K562 (cell line): ENCODE data around the gene LOXHD1. TPM values are rescaled to one million over a fixed set of nuclear protein-coding genes. Genes with fewer than 3 reads are reported as not detected.

Experiments
- ATAC-seq: fragments of 200-7000 bp; cut with Tn5 transposase; 3 replicates; pipeline ENCODE4 v1.9.1; 2020; ENCODE audit warnings: moderate library complexity
- BruUV-seq: library from RNA; stranded (reverse); fragments of 400-500 nt; replicated peaks from 2 replicates; lab custom pipeline; 2021; lab: Mats Ljungman, UMichigan
- CTCF ChIA-PET: fragments of 300-600 bp; formaldehyde crosslinking; extraction: SDS; loops from one replicate; lab custom pipeline; 2021; ENCODE audit warnings: low intra/inter-chr PET ratio; lab: Yijun Ruan, JAX
- POLR2A ChIA-PET: fragments of 300-600, 350-650 bp; sonication (Branson Sonifier 250); formaldehyde crosslinking; extraction: SDS; loops from one replicate; lab custom pipeline; 2021; ENCODE audit warnings: antibody characterized with exemption, inconsistent platforms; lab: Yijun Ruan, JAX
- DNase-seq, 4 experiments: peaks; one replicate each; pipeline versions ENCODE4 v3.0.0 to v3.0.0-alpha.2; 2011 to 2018; ENCODE audit warnings: low spot score in 3 of 4, mixed read lengths in 3 of 4; ENCODE audit errors: extremely low read depth in 1 of 4
- FAIRE-seq: peaks from 2 replicates; lab custom pipeline; 2011; peaks lifted over from hg19 to GRCh38; lab: Jason Lieb, UNC
- H2AFZ ChIP-seq: 2 replicates; pipeline ENCODE4 v1.6.0; 2011; ENCODE audit warnings: low read depth, low read length, control low read depth, inconsistent platforms
- H3K27ac ChIP-seq: fragments of 200-600 bp; 3 replicates; pipeline ENCODE4 v1.8.0; 2011; ENCODE audit warnings: low read depth, mild to moderate bottlenecking, control low read depth, inconsistent platforms, low read length, moderate library complexity, mixed read lengths; ENCODE audit errors: extremely low read depth
- H3K27me3 ChIP-seq, 2 experiments: fragments of 300-600 bp in 1 of 2; 2 replicates in 1 of 2; 3 replicates in 1 of 2; pipeline versions ENCODE4 v1.6.0 to v1.8.0; 2011; ENCODE audit warnings: inconsistent platforms in 2 of 2, low read length in 2 of 2, mild to moderate bottlenecking in 1 of 2, mixed read lengths in 1 of 2, moderate library complexity in 1 of 2; ENCODE audit not compliant: control insufficient read depth in 2 of 2, insufficient read depth in 2 of 2
- H3K36me3 ChIP-seq: fragments of 300-600 bp; 3 replicates; pipeline ENCODE4 v1.8.0; 2011; ENCODE audit warnings: mild to moderate bottlenecking, low read length, inconsistent platforms; ENCODE audit not compliant: control insufficient read depth, insufficient read depth
- H3K4me1 ChIP-seq, 2 experiments: fragments of 200-600 bp in 1 of 2; replicated peaks in 1 of 2; 2 replicates in 1 of 2; 3 replicates in 1 of 2; pipeline versions ENCODE4 v1.5.1 to v1.8.0; 2011; ENCODE audit warnings: inconsistent platforms in 2 of 2, low read length in 2 of 2, mild to moderate bottlenecking in 1 of 2, mixed read lengths in 1 of 2, moderate library complexity in 1 of 2; ENCODE audit not compliant: control insufficient read depth in 2 of 2, insufficient read depth in 2 of 2
- H3K4me2 ChIP-seq: 2 replicates; pipeline ENCODE4 v1.6.1; 2011; ENCODE audit warnings: low read length, control low read depth, inconsistent platforms, mixed read lengths; ENCODE audit not compliant: insufficient read depth
- H3K4me3 ChIP-seq: fragments of 200-600 bp; sonication (generic), shearing (Covaris generic); 2 replicates; pipeline ENCODE4 v1.5.1; 2016; ENCODE audit warnings: control low read depth, inconsistent platforms
- H3K79me2 ChIP-seq: fragments of 200-600 bp; 3 replicates; pipeline ENCODE4 v1.8.0; 2011; ENCODE audit warnings: low read length, inconsistent platforms; ENCODE audit not compliant: control insufficient read depth, insufficient read depth
- H3K9ac ChIP-seq, 2 experiments: 2 replicates each; pipeline versions ENCODE4 v1.6.0 to v1.6.1; 2011; ENCODE audit warnings: low read depth in 2 of 2, low read length in 2 of 2, control low read depth in 1 of 2, inconsistent platforms in 1 of 2, mild to moderate bottlenecking in 1 of 2, mixed read lengths in 1 of 2; ENCODE audit not compliant: insufficient read depth in 1 of 2
- H3K9me1 ChIP-seq: one replicate; pipeline ENCODE4 v1.6.0; 2011; ENCODE audit warnings: inconsistent platforms, mild to moderate bottlenecking, low read length, moderate library complexity; ENCODE audit not compliant: control insufficient read depth, insufficient read depth
- H3K9me3 ChIP-seq: replicated peaks from 2 replicates; pipeline ENCODE4 v1.5.1; 2011; ENCODE audit warnings: low read depth, low read length, inconsistent platforms; ENCODE audit not compliant: control insufficient read depth, insufficient read depth
- H4K20me1 ChIP-seq: replicated peaks from 2 replicates; pipeline ENCODE4 v1.6.1; 2011; ENCODE audit warnings: low read length, inconsistent platforms, mixed read lengths; ENCODE audit not compliant: control insufficient read depth, insufficient read depth
- CBX2 ChIP-seq: fragments of 200-600 bp; sonication (generic); IDR thresholded peaks from one replicate; pipeline ENCODE4 v1.6.1; 2012; ENCODE audit warnings: mild to moderate bottlenecking, low read length, inconsistent platforms; ENCODE audit not compliant: insufficient read depth, poor library complexity, severe bottlenecking
- CHD1 ChIP-seq: fragments of 200-600 bp; sonication (generic); IDR thresholded peaks from one replicate; pipeline ENCODE4 v1.6.1; 2012; ENCODE audit warnings: mild to moderate bottlenecking, moderate library complexity, low read length, inconsistent platforms
- KLF13 ChIP-seq: fragments of 450-650 bp; IDR thresholded peaks from 2 replicates; pipeline ENCODE4 v1.6.1; 2016; ENCODE audit warnings: missing genetic modification characterization, low read depth, mild to moderate bottlenecking, missing compliant biosample characterization, moderate library complexity, borderline replicate concordance
- WGBS: fragments of 100-300 bp; shearing (Covaris generic); methylation state at CpG from one replicate; pipeline ENCODE4 v1.1.6; 2016; ENCODE audit warnings: low coverage, mixed read lengths; ENCODE audit not compliant: insufficient coverage; ENCODE audit errors: missing lambda C conversion rate; 5-methylcytosine and 5-hydroxymethylcytosine counted together
- in situ Hi-C: fragments of 300-500 bp; cut with MboI; formaldehyde crosslinking; loops from 4 replicates; pipeline ENCODE4 v1.15.0; 2018; ENCODE audit warnings: inconsistent platforms, mixed read lengths
- intact Hi-C: fragments of 100-400 bp; cut with micrococcal nuclease; formaldehyde crosslinking; loops from 2 replicates; pipeline ENCODE4 v1.14.2; 2022
- polyA plus RNA-seq, 8 experiments: library from polyadenylated mRNA; depleted of rRNA in 4 of 8; stranded (reverse) in 5 of 8; unstranded in 3 of 8; fragments of >200 nt; fragmentation: Nextera tagmentation in 2 of 8; fragmentation: Illumina TruSeq in 1 of 8; extraction: Ambion mirVana in 2 of 8; extraction: Trizol in 1 of 8; gene quantifications; 2 replicates each; pipeline versions ENCODE4 v1.2.1 to v1.2.3, GENCODE V29; 2011 to 2014; ENCODE audit warnings: inconsistent platforms in 1 of 8, missing spikeins in 1 of 8
- total RNA-seq, 7 experiments: library from RNA; depleted of rRNA in 6 of 7; stranded (reverse); fragments of >200 nt in 6 of 7; fragmentation: Illumina TruSeq in 2 of 7; extraction: Trizol in 2 of 7; gene quantifications; 2 replicates each; pipeline versions ENCODE4 v1.2.1 to v1.2.3, GENCODE V29; 2011 to 2021; ENCODE audit warnings: low replicate concordance in 1 of 7
- TF ChIP-seq, protein P1 (sequence below): fragments of 250-450 bp; sonication (Bioruptor Pico); IDR thresholded peaks from 2 replicates; pipeline ENCODE4 v1.8.0; 2022; ENCODE audit warnings: moderate library complexity, mild to moderate bottlenecking, inconsistent platforms
- TF ChIP-seq, protein P2 (sequence below): sonication (generic); formaldehyde crosslinking; IDR thresholded peaks from 2 replicates; pipeline ENCODE4 v1.8.1; 2023; ENCODE audit warnings: mild to moderate bottlenecking, missing genetic modification reagents

Gene LOXHD1
- total and polyA plus RNA-seq, 9 of the 15 experiments (the other 6 are each of a cell fraction or from before 2014, with no cell fraction given): not detected

DNA sequence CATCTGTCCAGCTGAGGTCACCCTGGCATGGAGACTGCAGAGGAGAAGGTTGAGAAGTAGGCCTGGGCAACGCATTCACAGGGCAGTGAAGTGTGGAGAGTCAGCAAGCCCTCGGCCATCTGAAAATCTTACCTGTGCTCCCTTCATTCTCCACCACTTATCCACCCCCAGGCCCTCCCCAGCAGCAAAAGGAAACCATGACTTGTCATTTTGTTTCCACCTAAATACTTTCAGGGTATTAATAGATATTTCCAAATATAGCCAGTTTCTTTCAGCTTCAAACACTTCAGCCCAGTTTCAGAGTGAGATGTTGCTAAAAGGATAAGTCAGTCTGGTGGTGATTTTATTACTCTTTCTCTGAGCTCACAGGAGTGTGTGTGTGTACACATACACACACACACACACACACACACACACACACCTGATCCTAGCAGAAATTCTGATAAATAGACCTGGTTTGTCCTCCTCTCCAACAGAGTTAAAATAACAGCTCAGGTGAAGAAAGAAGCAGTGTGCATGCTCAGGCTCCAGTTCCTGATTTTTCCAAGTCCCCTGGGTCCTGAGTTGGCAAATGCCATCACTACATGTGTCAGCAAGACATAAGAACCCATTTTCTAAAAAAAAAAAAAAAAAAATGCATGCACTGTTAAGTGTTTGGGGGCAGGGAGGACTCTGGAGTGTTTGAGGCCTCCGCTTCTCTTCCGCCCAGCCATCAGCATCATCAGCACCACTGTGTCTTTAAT, 82.8 kb downstream of the LOXHD1 start:
- no peak overlapping the region for H3K27ac ChIP-seq
- H3K79me2 ChIP-seq: no peaks in the 10 kb centered on the region
- no peak overlapping the region for H3K4me2 ChIP-seq
- H3K9me3 ChIP-seq: no peaks in the 10 kb centered on the region
- no peaks in the 10 kb centered on the region for H3K36me3 ChIP-seq
- H4K20me1 ChIP-seq: no peaks in the 10 kb centered on the region
- no peaks in the 10 kb centered on the region for H3K9me1 ChIP-seq
- no peaks in the 10 kb centered on the region; a peak in 1 of 5 replicates for H3K4me1 ChIP-seq
- POLR2A ChIA-PET: no interaction called here
- TF ChIP-seq CBX2: no peak
- TF ChIP-seq, protein P1, sequence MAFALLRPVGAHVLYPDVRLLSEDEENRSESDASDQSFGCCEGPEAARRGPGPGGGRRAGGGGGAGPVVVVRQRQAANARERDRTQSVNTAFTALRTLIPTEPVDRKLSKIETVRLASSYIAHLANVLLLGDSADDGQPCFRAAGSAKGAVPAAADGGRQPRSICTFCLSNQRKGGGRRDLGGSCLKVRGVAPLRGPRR: no peak
- TF ChIP-seq KLF13 (tag): no peak
- TF ChIP-seq CHD1: no peak
- TF ChIP-seq, protein P2, sequence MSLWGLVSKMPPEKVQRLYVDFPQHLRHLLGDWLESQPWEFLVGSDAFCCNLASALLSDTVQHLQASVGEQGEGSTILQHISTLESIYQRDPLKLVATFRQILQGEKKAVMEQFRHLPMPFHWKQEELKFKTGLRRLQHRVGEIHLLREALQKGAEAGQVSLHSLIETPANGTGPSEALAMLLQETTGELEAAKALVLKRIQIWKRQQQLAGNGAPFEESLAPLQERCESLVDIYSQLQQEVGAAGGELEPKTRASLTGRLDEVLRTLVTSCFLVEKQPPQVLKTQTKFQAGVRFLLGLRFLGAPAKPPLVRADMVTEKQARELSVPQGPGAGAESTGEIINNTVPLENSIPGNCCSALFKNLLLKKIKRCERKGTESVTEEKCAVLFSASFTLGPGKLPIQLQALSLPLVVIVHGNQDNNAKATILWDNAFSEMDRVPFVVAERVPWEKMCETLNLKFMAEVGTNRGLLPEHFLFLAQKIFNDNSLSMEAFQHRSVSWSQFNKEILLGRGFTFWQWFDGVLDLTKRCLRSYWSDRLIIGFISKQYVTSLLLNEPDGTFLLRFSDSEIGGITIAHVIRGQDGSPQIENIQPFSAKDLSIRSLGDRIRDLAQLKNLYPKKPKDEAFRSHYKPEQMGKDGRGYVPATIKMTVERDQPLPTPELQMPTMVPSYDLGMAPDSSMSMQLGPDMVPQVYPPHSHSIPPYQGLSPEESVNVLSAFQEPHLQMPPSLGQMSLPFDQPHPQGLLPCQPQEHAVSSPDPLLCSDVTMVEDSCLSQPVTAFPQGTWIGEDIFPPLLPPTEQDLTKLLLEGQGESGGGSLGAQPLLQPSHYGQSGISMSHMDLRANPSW: no peak
- H3K9ac ChIP-seq: no peak overlapping the region
- in situ Hi-C loops: no loop called here
- no peak for DNase-seq
- CTCF ChIA-PET: no interaction called here
- H3K4me3 ChIP-seq: no peak overlapping the region
- WGBS: 0% methylated on average over 4 of the region's 4 CpGs
- ATAC-seq: no peak
- H3K27me3 ChIP-seq: no peaks in the 10 kb centered on the region
- intact Hi-C loops: no loop called here
- no TSS peak for BruUV-seq
- FAIRE-seq: no peak
- no peak overlapping the region for H2AFZ ChIP-seq
